IPS DF 19.7 (cell line): ENCODE results near the gene PRKCE.

Source experiments
- DNase-seq: peaks from one replicate; pipeline ENCODE4 v3.0.0-alpha.2; 2013; ENCODE audit warnings: low read depth, low spot score

PRKCE gene

GRCh38 chr2:45834372-45834771 lies 182.9 kb downstream of the PRKCE start:
- DNase-seq = no peak

- no peak for DNase-seq
Measured at GRCh38 chr2:45834858-45835257, 183.4 kb downstream of the PRKCE start.

- no peak for DNase-seq
Measured at GRCh38 chr2:45836316-45836715, 184.8 kb downstream of the PRKCE start.

- DNase-seq = no peak
Measured at GRCh38 chr2:45836740-45837139, 185.3 kb downstream of the PRKCE start.

GRCh38 chr2:45837812-45838341 lies 186.4 kb downstream of the PRKCE start:
- no peak for DNase-seq

- DNase-seq = no peak
Measured at GRCh38 chr2:45839508-45840251, 188.2 kb downstream of the PRKCE start.

GRCh38 chr2:45840481-45840880 lies 189.0 kb downstream of the PRKCE start:
- DNase-seq = no peak

- no peak for DNase-seq
Measured at GRCh38 chr2:45841752-45842407, 190.4 kb downstream of the PRKCE start.

- DNase-seq = no peak
Measured at GRCh38 chr2:45843136-45843535, 191.7 kb downstream of the PRKCE start.

GRCh38 chr2:45844796-45845457 lies 193.5 kb downstream of the PRKCE start:
- DNase-seq = no peak

- no peak for DNase-seq
Measured at GRCh38 chr2:45845566-45845965, 194.1 kb downstream of the PRKCE start.

- no peak for DNase-seq
Measured at GRCh38 chr2:45849491-45850283, 198.2 kb downstream of the PRKCE start.

GRCh38 chr2:45850558-45850957 lies 199.1 kb downstream of the PRKCE start:
- no peak for DNase-seq

- DNase-seq = no peak
Measured at GRCh38 chr2:45851111-45851510, 199.6 kb downstream of the PRKCE start.

GRCh38 chr2:45851576-45852304 lies 200.3 kb downstream of the PRKCE start:
- DNase-seq = no peak

- no peak for DNase-seq
Measured at GRCh38 chr2:45852450-45853150, 201.1 kb downstream of the PRKCE start.

- DNase-seq = no peak
Measured at GRCh38 chr2:45855374-45855773, 203.9 kb downstream of the PRKCE start.

- DNase-seq = no peak
Measured at GRCh38 chr2:45856391-45857274, 205.2 kb downstream of the PRKCE start.

GRCh38 chr2:45857275-45857609 lies 205.8 kb downstream of the PRKCE start:
- DNase-seq = no peak
